ENCODE measurements around the gene DENND2D.

Gene DENND2D

GRCh38 chr1:111154021-111154999, 46.1 kb downstream of the DENND2D start:
- Histone ChIP-seq H3K4me3 (ENCODE audit: severe bottlenecking) (no peak overlapping the region), H3K27me3 (ENCODE audit: insufficient read depth, poor library complexity, severe bottlenecking) (no peaks in the 10 kb centered on the region), H3K27ac (ENCODE audit: poor library complexity, severe bottlenecking) (no peak overlapping the region), H3K4me1 (ENCODE audit: insufficient read depth, poor library complexity, severe bottlenecking) (peaks cover 6% of the 10 kb centered on the region), H3K9me3 (ENCODE audit: severe bottlenecking) (no peaks in the 10 kb centered on the region), H3K36me3 (ENCODE audit: low read depth) (peaks cover 87% of the 10 kb centered on the region)
- ATAC-seq (ENCODE audit: low read depth), result no peak
- no peak for TF ChIP-seq CTCF (IDR thresholded peaks at IDR 0.05; ENCODE audit: poor library complexity, severe bottlenecking)
- no peak for DNase-seq (ENCODE audit: low spot score)

GRCh38 chr1:111151838-111152237, 48.6 kb downstream of the DENND2D start:
- H3K9me3 ChIP-seq (ENCODE audit: severe bottlenecking), result no peaks in the 10 kb centered on the region
- H3K36me3 ChIP-seq (ENCODE audit: low read depth), result peaks cover 94% of the 10 kb centered on the region

GRCh38 chr1:111148376-111148881, 52.0 kb downstream of the DENND2D start:
- no peak for TF ChIP-seq CTCF (IDR thresholded peaks at IDR 0.05; ENCODE audit: poor library complexity, severe bottlenecking)
- no peaks in the 10 kb centered on the region for H3K4me1 ChIP-seq (ENCODE audit: insufficient read depth, poor library complexity, severe bottlenecking)
- H3K27ac ChIP-seq (ENCODE audit: poor library complexity, severe bottlenecking), result no peak overlapping the region
- ATAC-seq (ENCODE audit: low read depth), result no peak
- no peak for DNase-seq (ENCODE audit: low spot score)
- no peaks in the 10 kb centered on the region for H3K27me3 ChIP-seq (ENCODE audit: insufficient read depth, poor library complexity, severe bottlenecking)
- H3K36me3 ChIP-seq (ENCODE audit: low read depth), result peaks cover 69% of the 10 kb centered on the region
- H3K4me3 ChIP-seq (ENCODE audit: severe bottlenecking), result no peak overlapping the region
- H3K9me3 ChIP-seq (ENCODE audit: severe bottlenecking), result no peaks in the 10 kb centered on the region

More at GRCh38 chr1:111151838-111152237, 48.6 kb downstream of the DENND2D start:
- Histone ChIP-seq H3K27ac (ENCODE audit: poor library complexity, severe bottlenecking) (no peak overlapping the region), H3K4me1 (ENCODE audit: insufficient read depth, poor library complexity, severe bottlenecking) (peaks cover 6% of the 10 kb centered on the region), H3K27me3 (ENCODE audit: insufficient read depth, poor library complexity, severe bottlenecking) (no peaks in the 10 kb centered on the region), H3K4me3 (ENCODE audit: severe bottlenecking) (no peak overlapping the region)
- TF ChIP-seq CTCF (IDR thresholded peaks at IDR 0.05; ENCODE audit: poor library complexity, severe bottlenecking), result no peak
- no peak for ATAC-seq (ENCODE audit: low read depth)
- DNase-seq (ENCODE audit: low spot score), result no peak

GRCh38 chr1:111147948-111148347, 52.5 kb downstream of the DENND2D start:
- peaks cover 64% of the 10 kb centered on the region for H3K36me3 ChIP-seq (ENCODE audit: low read depth)
- ATAC-seq (ENCODE audit: low read depth) (no peak), DNase-seq (ENCODE audit: low spot score) (no peak)
- no peak for TF ChIP-seq CTCF (IDR thresholded peaks at IDR 0.05; ENCODE audit: poor library complexity, severe bottlenecking)
- no peak overlapping the region for H3K4me3 ChIP-seq (ENCODE audit: severe bottlenecking)
- no peak overlapping the region for H3K27ac ChIP-seq (ENCODE audit: poor library complexity, severe bottlenecking)
- no peaks in the 10 kb centered on the region for H3K9me3 ChIP-seq (ENCODE audit: severe bottlenecking)
- no peaks in the 10 kb centered on the region for H3K27me3 ChIP-seq (ENCODE audit: insufficient read depth, poor library complexity, severe bottlenecking)
- no peaks in the 10 kb centered on the region for H3K4me1 ChIP-seq (ENCODE audit: insufficient read depth, poor library complexity, severe bottlenecking)

All from RWPE2 (cell line).